Smooth muscle cell (in vitro differentiated cells): ENCODE results near the gene ABHD4. TPM values are rescaled to one million over a fixed set of nuclear protein-coding genes. Genes with fewer than 3 reads are reported as not detected.

ENCODE experiments used
- DNase-seq: peaks from one replicate; lab custom pipeline; 2025; ENCODE audit not compliant: unreplicated experiment; lab: John Stamatoyannopoulos, UW
- H2AFZ ChIP-seq: fragments of 200-600 bp; sonication (generic); 2 replicates; pipeline ENCODE4 v1.6.0; 2016; ENCODE audit warnings: antibody characterized with exemption, low read depth, mild to moderate bottlenecking
- H3F3A ChIP-seq: fragments of 200-600 bp; sonication (generic); 2 replicates; pipeline ENCODE4 v1.6.0; 2017; ENCODE audit warnings: antibody characterized with exemption, low read depth
- H3K27ac ChIP-seq: fragments of 200-600 bp; sonication (generic); 2 replicates; pipeline ENCODE4 v1.5.1; 2016; ENCODE audit warnings: low read depth, mild to moderate bottlenecking
- H3K27me3 ChIP-seq: fragments of 200-600 bp; sonication (generic); 2 replicates; pipeline ENCODE4 v1.6.1; 2016; ENCODE audit warnings: low read depth, mild to moderate bottlenecking
- H3K36me3 ChIP-seq: fragments of 200-600 bp; sonication (generic); 2 replicates; pipeline ENCODE4 v1.5.1; 2016; ENCODE audit warnings: low read depth
- H3K4me1 ChIP-seq: fragments of 200-600 bp; sonication (generic); 2 replicates; pipeline ENCODE4 v1.5.1; 2016; ENCODE audit warnings: low read depth
- H3K4me2 ChIP-seq: fragments of 200-600 bp; sonication (generic); 2 replicates; pipeline ENCODE4 v1.6.0; 2016; ENCODE audit warnings: mild to moderate bottlenecking
- H3K4me3 ChIP-seq: fragments of 200-600 bp; sonication (generic); 2 replicates; pipeline ENCODE4 v1.5.1; 2016; ENCODE audit warnings: mild to moderate bottlenecking
- H3K79me2 ChIP-seq: fragments of 200-600 bp; sonication (generic); 2 replicates; pipeline ENCODE4 v1.6.0; 2016; ENCODE audit warnings: low read depth, mild to moderate bottlenecking
- H3K9ac ChIP-seq: fragments of 200-600 bp; sonication (generic); 2 replicates; pipeline ENCODE4 v1.6.0; 2016; ENCODE audit warnings: low read depth
- H3K9me3 ChIP-seq: fragments of 200-600 bp; sonication (generic); replicated peaks from 2 replicates; pipeline ENCODE4 v1.5.1; 2016; ENCODE audit warnings: low read depth
- H4K20me1 ChIP-seq: fragments of 200-600 bp; sonication (generic); 2 replicates; pipeline ENCODE4 v1.6.0; 2016; ENCODE audit warnings: low read depth
- WGBS: methylation state at CpG from one replicate; pipeline ENCODE4 v1.1.7; 2016; ENCODE audit warnings: low lambda C conversion rate; 5-methylcytosine and 5-hydroxymethylcytosine counted together
- polyA plus RNA-seq: library from polyadenylated mRNA; unstranded; fragments of >200 nt; fragmentation: Nextera tagmentation; extraction: Ambion mirVana; gene quantifications from 2 replicates; pipeline ENCODE4 v1.2.1, GENCODE V29; 2016
- total RNA-seq: library from RNA; depleted of rRNA; stranded (reverse); fragments of >200 nt; gene quantifications from 2 replicates; pipeline ENCODE4 v1.2.3, GENCODE V29; 2014
- TF ChIP-seq, protein P1 (sequence below): fragments of 200-600 bp; sonication (generic); IDR thresholded peaks from 2 replicates; pipeline ENCODE4 v1.5.1; 2017; ENCODE audit warnings: borderline replicate concordance, mild to moderate bottlenecking, antibody characterized with exemption; ENCODE audit not compliant: insufficient read depth, poor library complexity, severe bottlenecking

ABHD4 gene
- total and polyA plus RNA-seq, 2 experiments from 2014 or later = 9.7 to 13.9 TPM

- Histone ChIP-seq H4K20me1 (peaks cover 23% of the 10 kb centered on the region), H2AFZ (peak overlapping the region; percentile 49), H3K4me3 (peak overlapping the region; percentile 63), H3K27me3 (no peaks in the 10 kb centered on the region), H3K9me3 (no peaks in the 10 kb centered on the region), H3K4me1 (peaks cover 11% of the 10 kb centered on the region), H3F3A (no peaks in the 10 kb centered on the region), H3K79me2 (peaks cover 54% of the 10 kb centered on the region), H3K27ac (peak overlapping the region; percentile 97), H3K4me2 (peak overlapping the region; percentile 98), H3K36me3 (no peaks in the 10 kb centered on the region), H3K9ac (peak overlapping the region; percentile 88)
- 7% methylated on average over 17 of the region's 17 CpGs for WGBS
- DNase-seq = no peak
- TF ChIP-seq, protein P1, sequence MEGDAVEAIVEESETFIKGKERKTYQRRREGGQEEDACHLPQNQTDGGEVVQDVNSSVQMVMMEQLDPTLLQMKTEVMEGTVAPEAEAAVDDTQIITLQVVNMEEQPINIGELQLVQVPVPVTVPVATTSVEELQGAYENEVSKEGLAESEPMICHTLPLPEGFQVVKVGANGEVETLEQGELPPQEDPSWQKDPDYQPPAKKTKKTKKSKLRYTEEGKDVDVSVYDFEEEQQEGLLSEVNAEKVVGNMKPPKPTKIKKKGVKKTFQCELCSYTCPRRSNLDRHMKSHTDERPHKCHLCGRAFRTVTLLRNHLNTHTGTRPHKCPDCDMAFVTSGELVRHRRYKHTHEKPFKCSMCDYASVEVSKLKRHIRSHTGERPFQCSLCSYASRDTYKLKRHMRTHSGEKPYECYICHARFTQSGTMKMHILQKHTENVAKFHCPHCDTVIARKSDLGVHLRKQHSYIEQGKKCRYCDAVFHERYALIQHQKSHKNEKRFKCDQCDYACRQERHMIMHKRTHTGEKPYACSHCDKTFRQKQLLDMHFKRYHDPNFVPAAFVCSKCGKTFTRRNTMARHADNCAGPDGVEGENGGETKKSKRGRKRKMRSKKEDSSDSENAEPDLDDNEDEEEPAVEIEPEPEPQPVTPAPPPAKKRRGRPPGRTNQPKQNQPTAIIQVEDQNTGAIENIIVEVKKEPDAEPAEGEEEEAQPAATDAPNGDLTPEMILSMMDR = no peak
Observed at GRCh38 chr14:22588526-22589095, 9.5 kb upstream of the ABHD4 start.

GRCh38 chr14:22589096-22589839, 8.8 kb upstream of the ABHD4 start, which contains the start of gene DAD1:
Gene DAD1 (minus strand): TSS chr14:22589224. CDS start chr14:22589157, 67 bp downstream.
- H3F3A ChIP-seq = no peaks in the 10 kb centered on the region
- DNase-seq = peak; percentile 96
- H3K9ac ChIP-seq = peak within 1 kb of the TSS; percentile 93
- peak within 1 kb of the TSS; percentile 97 for H3K27ac ChIP-seq
- H3K27me3 ChIP-seq = no peaks in the 10 kb centered on the region
- WGBS = 1% methylated on average over 44 of the region's 44 CpGs
- peaks cover 16% of the 10 kb centered on the region for H4K20me1 ChIP-seq
- peaks cover 47% of the 10 kb centered on the region for H3K79me2 ChIP-seq
- peak within 1 kb of the TSS; percentile 98 for H3K4me2 ChIP-seq
- H3K4me1 ChIP-seq = peaks cover 11% of the 10 kb centered on the region
- no peaks in the 10 kb centered on the region for H3K9me3 ChIP-seq
- TF ChIP-seq, protein P1 = no peak
- H3K36me3 ChIP-seq = no peaks in the 10 kb centered on the region
- H3K4me3 ChIP-seq = peak within 1 kb of the TSS; percentile 63
- peak within 1 kb of the TSS; percentile 90 for H2AFZ ChIP-seq

GRCh38 chr14:22593189-22593588, 4.9 kb upstream of the ABHD4 start:
- Histone ChIP-seq H4K20me1 (no peaks in the 10 kb centered on the region), H3F3A (no peaks in the 10 kb centered on the region), H3K9me3 (no peaks in the 10 kb centered on the region), H3K9ac (no peak overlapping the region), H3K27me3 (no peaks in the 10 kb centered on the region), H3K4me1 (peaks cover 6% of the 10 kb centered on the region), H3K79me2 (peaks cover 8% of the 10 kb centered on the region), H3K27ac (no peak overlapping the region), H3K4me2 (no peak overlapping the region), H3K4me3 (no peak overlapping the region), H3K36me3 (no peaks in the 10 kb centered on the region), H2AFZ (no peak overlapping the region)
- WGBS = 68% methylated on average over 3 of the region's 3 CpGs
- TF ChIP-seq, protein P1 = no peak
- DNase-seq = no peak
